Naive thymus-derived CD8-positive, alpha-beta T cell (primary cell): Measurements from ENCODE around the gene ASMTL. TPM values are rescaled to one million over a fixed set of nuclear protein-coding genes. Genes with fewer than 3 reads are reported as not detected.

ENCODE experiments used
- ATAC-seq, 2 donors: fragments of 150-1000 bp; cut with Tn5 transposase in 1 of 2; sonication (Bioruptor Pico), chemical (Tn5 transposase) in 1 of 2; 1 replicate in 1 of 2; 2 replicates in 1 of 2; pipeline ENCODE4 v1.10.0; 2021; ENCODE audit warnings: mild to moderate bottlenecking in 2 of 2, moderate library complexity in 2 of 2
- POLR2A ChIA-PET: fragments of 350-600 bp; sonication (Branson Sonifier 250); formaldehyde crosslinking; loops from one replicate; lab custom pipeline; 2021; ENCODE audit warnings: antibody characterized with exemption; lab: Charles Lee
- DNase-seq, 10 donors: peaks; one replicate each; pipeline versions ENCODE4 v3.0.0 to v3.0.0-alpha.2; 2020 to 2022
- H3K27ac Mint-ChIP-seq, 10 donors: one replicate each; pipeline ENCODE4 v1.8.0; 2020 to 2022; ENCODE audit warnings: mild to moderate bottlenecking in 10 of 10, mixed read lengths in 10 of 10, moderate library complexity in 4 of 10, inconsistent platforms in 1 of 10
- H3K27me3 Mint-ChIP-seq, 5 donors: one replicate each; pipeline ENCODE4 v1.8.0; 2021 to 2022; ENCODE audit warnings: mixed read lengths in 5 of 5
- H3K36me3 Mint-ChIP-seq, 3 donors: one replicate each; pipeline ENCODE4 v1.8.0; 2020 to 2022; ENCODE audit warnings: mixed read lengths in 3 of 3, mild to moderate bottlenecking in 2 of 3, inconsistent platforms in 1 of 3
- H3K4me1 Mint-ChIP-seq, 4 donors: one replicate each; pipeline ENCODE4 v1.8.0; 2021 to 2022; ENCODE audit warnings: mixed read lengths in 4 of 4
- H3K4me3 Mint-ChIP-seq, 10 donors: one replicate each; pipeline ENCODE4 v1.8.0; 2020 to 2022; ENCODE audit warnings: mild to moderate bottlenecking in 10 of 10, mixed read lengths in 10 of 10, moderate library complexity in 6 of 10, inconsistent platforms in 1 of 10
- H3K9me3 Mint-ChIP-seq, 9 donors: one replicate each; pipeline ENCODE4 v1.8.0; 2020 to 2022; ENCODE audit warnings: mixed read lengths in 9 of 9, mild to moderate bottlenecking in 3 of 9, inconsistent platforms in 1 of 9, moderate library complexity in 1 of 9
- polyA plus RNA-seq, 3 donors: library from polyadenylated mRNA; unstranded; fragments of 300-500 nt; fragmentation: Illumina TruSeq; gene quantifications; one replicate each; pipeline ENCODE4 v1.2.3, GENCODE V29; 2021
- total RNA-seq, 8 experiments: library from RNA in 2 of 8; stranded (reverse) in 2 of 8; gene quantifications; one replicate each; pipeline ENCODE4 v1.2.3 and lab custom pipeline; 2021 to 2026

Gene ASMTL
- total and polyA plus RNA-seq, 5 experiments from 2014 or later: 24.9 to 43.6 (median 37.8) TPM

DNA sequence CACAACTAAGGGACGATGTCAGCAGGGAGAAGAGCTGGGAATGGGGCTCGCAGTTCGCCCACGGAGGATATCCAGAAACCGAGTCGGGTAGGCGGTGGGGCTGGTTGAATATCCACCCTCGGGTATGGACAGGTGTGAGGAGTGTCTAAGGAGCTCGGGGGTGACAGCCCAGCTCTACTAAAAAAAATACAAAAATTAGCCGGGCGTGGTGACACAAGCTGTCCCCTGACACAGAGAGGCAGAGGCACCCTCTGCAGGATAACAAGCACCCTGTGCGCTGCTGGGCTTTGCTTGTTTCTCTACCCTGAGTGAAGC, 12.2 kb upstream of the ASMTL start:
- POLR2A ChIA-PET: no interaction called here
- DNase-seq: no peak
- peaks cover 40 to 79% (median 74%) of the 10 kb centered on the region in 4 donors for H3K4me1 Mint-ChIP-seq
- H3K27me3 Mint-ChIP-seq: no peaks in the 10 kb centered on the region
- no peak for ATAC-seq
- peak overlapping the region; percentile 71 to 88 (median 82) for H3K4me3 Mint-ChIP-seq
- H3K27ac Mint-ChIP-seq: peak overlapping the region; percentile 90 to 99 (median 98)
- H3K36me3 Mint-ChIP-seq: peaks cover 0 to 32% (median 14%) of the 10 kb centered on the region in 3 donors
- H3K9me3 Mint-ChIP-seq: no peaks in the 10 kb centered on the region

GRCh38 chrX:1464041-1464970, 11.6 kb upstream of the ASMTL start:
- DNase-seq (peak in 6 of 10 donors; percentile 32 to 75 (median 51)), ATAC-seq (no peak)
- POLR2A ChIA-PET: no interaction called here
- Mint-ChIP-seq H3K4me3 (peak overlapping the region; percentile 71 to 88 (median 82)), H3K4me1 (peaks cover 38 to 73% (median 68%) of the 10 kb centered on the region in 4 donors), H3K36me3 (peaks cover 0 to 32% (median 14%) of the 10 kb centered on the region in 3 donors), H3K27ac (peak overlapping the region; percentile 90 to 99 (median 98)), H3K9me3 (no peaks in the 10 kb centered on the region), H3K27me3 (no peaks in the 10 kb centered on the region)

GRCh38 chrX:1463581-1463980, 10.9 kb upstream of the ASMTL start:
- H3K36me3 Mint-ChIP-seq: peaks cover 0 to 32% (median 14%) of the 10 kb centered on the region in 3 donors
- peak in 2 of 10 donors; percentile 16 to 34 for DNase-seq
- no peaks in the 10 kb centered on the region for H3K27me3 Mint-ChIP-seq
- POLR2A ChIA-PET: no interaction called here
- peak overlapping the region; percentile 90 to 99 (median 98) for H3K27ac Mint-ChIP-seq
- H3K4me1 Mint-ChIP-seq: peaks cover 35 to 70% (median 63%) of the 10 kb centered on the region in 4 donors
- no peak for ATAC-seq
- H3K9me3 Mint-ChIP-seq: no peaks in the 10 kb centered on the region
- H3K4me3 Mint-ChIP-seq: peak overlapping the region; percentile 16 to 88 (median 66)

GRCh38 chrX:1462596-1463251, 10.0 kb upstream of the ASMTL start:
- peak; percentile 77 to 83 for ATAC-seq
- Mint-ChIP-seq H3K27ac (peak overlapping the region; percentile 90 to 99 (median 98)), H3K9me3 (no peaks in the 10 kb centered on the region), H3K27me3 (no peaks in the 10 kb centered on the region), H3K4me3 (peak overlapping the region; percentile 16 to 88 (median 58)), H3K4me1 (peaks cover 32 to 62% (median 57%) of the 10 kb centered on the region in 4 donors), H3K36me3 (peaks cover 0 to 32% (median 14%) of the 10 kb centered on the region in 3 donors)
- peak; percentile 38 to 92 (median 83) for DNase-seq
- POLR2A ChIA-PET: no interaction called here

DNA sequence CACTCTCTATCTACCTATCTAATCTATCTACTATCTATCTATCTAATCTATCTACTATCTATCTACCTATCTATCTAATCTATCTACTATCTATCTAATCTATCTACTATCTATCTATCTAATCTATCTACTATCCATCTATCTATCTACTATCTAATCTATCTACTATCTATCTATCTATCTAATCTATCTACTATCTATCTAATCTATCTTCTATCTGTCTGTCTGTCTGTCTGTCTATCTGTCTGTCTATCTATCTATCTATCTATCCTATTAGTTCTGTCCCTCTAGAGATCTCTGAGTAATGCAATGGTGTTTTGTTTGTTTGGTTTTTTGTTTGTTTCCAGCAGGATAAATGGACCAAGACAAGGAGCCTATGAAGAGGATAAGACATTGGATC, 9.4 kb upstream of the ASMTL start:
- Mint-ChIP-seq H3K27me3 (no peaks in the 10 kb centered on the region), H3K4me3 (peak overlapping the region in 4 of 10 donors; percentile 2 to 74 (median 34)), H3K36me3 (peaks cover 0 to 29% (median 11%) of the 10 kb centered on the region in 3 donors), H3K4me1 (peaks cover 27 to 56% (median 52%) of the 10 kb centered on the region in 4 donors), H3K27ac (peak overlapping the region; percentile 90 to 99 (median 98)), H3K9me3 (no peaks in the 10 kb centered on the region)
- ATAC-seq (no peak), DNase-seq (no peak)
- POLR2A ChIA-PET: no interaction called here

- POLR2A ChIA-PET: no interaction called here
- peaks cover 8 to 29% (median 21%) of the 10 kb centered on the region in 4 donors for H3K4me1 Mint-ChIP-seq
- peak overlapping the region in 8 of 10 donors; percentile 43 to 92 (median 78) for H3K27ac Mint-ChIP-seq
- DNase-seq: no peak
- H3K9me3 Mint-ChIP-seq: no peaks in the 10 kb centered on the region
- H3K4me3 Mint-ChIP-seq: peak overlapping the region in 5 of 10 donors; percentile 16 to 67 (median 53)
- H3K27me3 Mint-ChIP-seq: no peaks in the 10 kb centered on the region
- ATAC-seq: no peak
- no peaks in the 10 kb centered on the region for H3K36me3 Mint-ChIP-seq
These were observed 3.2 kb upstream of the ASMTL start for GRCh38 chrX:1455948-1456280.

- H3K4me3 Mint-ChIP-seq: peak overlapping the region; percentile 52 to 85 (median 72)
- peak overlapping the region; percentile 57 to 95 (median 83) for H3K27ac Mint-ChIP-seq
- DNase-seq (peak; percentile 82 to 96 (median 91)), ATAC-seq (peak; percentile 52 to 54)
- H3K4me1 Mint-ChIP-seq: peaks cover 19 to 45% (median 30%) of the 10 kb centered on the region in 4 donors
- no peaks in the 10 kb centered on the region for H3K27me3 Mint-ChIP-seq
- peaks cover 0 to 5% (median 2%) of the 10 kb centered on the region in 9 donors for H3K9me3 Mint-ChIP-seq
- POLR2A ChIA-PET: no interaction called here
- H3K36me3 Mint-ChIP-seq: peaks cover 0 to 2% (median 1%) of the 10 kb centered on the region in 3 donors
These were observed 1.5 kb upstream of the ASMTL start for GRCh38 chrX:1453951-1454785.

DNA sequence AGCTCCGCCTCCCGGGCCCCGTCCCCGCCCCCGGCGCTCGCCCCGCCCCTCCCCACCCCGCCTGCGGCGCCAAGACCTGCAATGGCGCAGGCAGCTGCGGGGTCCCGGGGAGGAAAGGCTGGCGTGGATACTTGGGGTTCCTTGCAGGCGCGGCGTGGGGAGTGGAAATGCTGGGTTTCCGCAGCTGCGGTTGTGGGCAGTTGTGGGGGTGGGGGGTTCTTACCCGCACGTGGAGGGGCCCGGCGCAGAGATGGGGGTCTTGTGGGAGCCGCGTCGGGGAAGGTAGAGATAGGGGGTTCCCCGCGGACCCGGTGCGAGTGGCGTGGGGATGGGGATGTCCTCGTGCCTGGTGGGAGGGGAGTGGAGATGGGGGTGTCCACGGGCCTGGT, 680 bp upstream of the ASMTL start:
- H3K27ac Mint-ChIP-seq: peak overlapping the region; percentile 83 to 99 (median 92)
- H3K4me1 Mint-ChIP-seq: peaks cover 27 to 46% (median 36%) of the 10 kb centered on the region in 4 donors
- no peaks in the 10 kb centered on the region for H3K27me3 Mint-ChIP-seq
- peaks cover 0 to 10% (median 7%) of the 10 kb centered on the region in 3 donors for H3K36me3 Mint-ChIP-seq
- peak overlapping the region; percentile 82 to 93 (median 88) for H3K4me3 Mint-ChIP-seq
- peaks cover 0 to 13% (median 9%) of the 10 kb centered on the region in 9 donors for H3K9me3 Mint-ChIP-seq
- POLR2A ChIA-PET: no interaction called here
- ATAC-seq (peak; percentile 59 to 60), DNase-seq (peak in 5 of 10 donors; percentile 80 to 90 (median 85))

DNA sequence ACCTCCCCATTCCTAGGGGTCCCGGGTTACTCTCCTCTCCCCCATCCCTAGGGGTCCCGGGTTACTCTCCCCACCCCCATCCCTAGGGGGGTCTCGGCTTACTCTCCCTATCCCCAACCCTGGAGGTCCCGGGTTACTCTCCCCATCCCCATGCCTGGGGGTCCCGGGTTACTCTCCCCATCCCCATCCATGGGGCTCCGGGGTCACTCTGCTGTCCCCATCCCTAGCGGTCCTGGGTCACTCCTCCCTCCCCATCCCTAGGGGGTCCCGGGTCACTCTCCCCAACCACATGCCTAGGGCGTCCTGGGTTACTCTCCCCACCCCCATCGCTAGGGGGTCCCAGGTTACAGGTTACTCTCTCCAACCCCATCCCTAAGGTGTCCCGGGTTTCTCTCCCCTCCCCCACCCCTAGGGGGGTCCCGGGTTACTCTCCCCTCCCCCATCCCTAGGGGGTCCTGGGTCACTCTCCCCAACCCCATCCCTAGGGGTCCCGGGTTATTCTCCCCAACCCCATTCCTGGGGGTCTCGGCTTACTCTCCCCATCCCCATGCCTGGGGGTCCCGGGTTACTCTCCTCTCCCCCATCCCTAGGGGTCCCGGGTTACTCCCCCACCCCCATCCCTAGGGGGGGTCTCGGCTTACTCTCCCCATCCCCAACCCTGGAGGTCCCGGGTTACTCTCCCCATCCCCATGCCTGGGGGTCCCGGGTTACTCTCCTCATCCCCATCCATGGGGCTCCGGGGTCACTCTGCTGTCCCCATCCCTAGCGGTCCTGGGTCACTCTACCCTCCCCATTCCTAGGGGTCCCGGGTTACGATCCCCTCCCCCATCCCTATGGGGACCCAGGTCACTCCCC, 821 bp downstream of the ASMTL start:
- POLR2A ChIA-PET: no interaction called here
- peak overlapping the region in 6 of 10 donors; percentile 15 to 98 (median 88) for H3K27ac Mint-ChIP-seq
- ATAC-seq: no peak

GRCh38 chrX:1451251-1451660, 1.5 kb downstream of the ASMTL start:
- no peak for ATAC-seq

More for the DNA sequence above, 821 bp downstream of the ASMTL start:
- Mint-ChIP-seq H3K4me1 (peaks cover 30 to 46% (median 39%) of the 10 kb centered on the region in 4 donors), H3K27me3 (no peaks in the 10 kb centered on the region), H3K4me3 (peak overlapping the region; percentile 82 to 97 (median 88)), H3K36me3 (peaks cover 2 to 14% (median 7%) of the 10 kb centered on the region in 3 donors), H3K9me3 (peaks cover 0 to 22% (median 10%) of the 10 kb centered on the region in 9 donors)
- DNase-seq: peak in 3 of 10 donors; percentile 12 to 72 (median 35)

More at GRCh38 chrX:1451251-1451660, 1.5 kb downstream of the ASMTL start:
- H3K27me3 Mint-ChIP-seq: no peaks in the 10 kb centered on the region
- POLR2A ChIA-PET: no interaction called here
- peak overlapping the region in 2 of 10 donors; percentile 43 to 83 for H3K27ac Mint-ChIP-seq
- peak in 2 of 10 donors; percentile 19 to 66 for DNase-seq
- H3K4me1 Mint-ChIP-seq: peaks cover 30 to 46% (median 39%) of the 10 kb centered on the region in 4 donors
- H3K9me3 Mint-ChIP-seq: peaks cover 0 to 24% (median 12%) of the 10 kb centered on the region in 9 donors
- H3K36me3 Mint-ChIP-seq: peaks cover 8 to 14% (median 11%) of the 10 kb centered on the region in 3 donors
- peak overlapping the region in 5 of 10 donors; percentile 4 to 89 (median 33) for H3K4me3 Mint-ChIP-seq
